HepG2 (cell line): Measurements from ENCODE around the gene CLASP1. TPM values are rescaled to one million over a fixed set of nuclear protein-coding genes. Genes with fewer than 3 reads are reported as not detected.

ENCODE experiments used
- ATAC-seq: fragments of 200-7000 bp; cut with Tn5 transposase; 3 replicates; pipeline ENCODE4 v1.9.1; 2020; ENCODE audit warnings: mild to moderate bottlenecking, moderate library complexity
- BruUV-seq: library from RNA; stranded (reverse); fragments of 400-500 nt; replicated peaks from 2 replicates; lab custom pipeline; 2021; lab: Mats Ljungman, UMichigan
- CTCF ChIA-PET: fragments of 300-600 bp; formaldehyde crosslinking; extraction: SDS; loops from one replicate; lab custom pipeline; 2021; ENCODE audit warnings: low total read pairs, inconsistent platforms, low intra/inter-chr PET ratio; lab: Yijun Ruan, JAX
- POLR2A ChIA-PET: fragments of 350-600 bp; sonication (Branson Sonifier 250); formaldehyde crosslinking; loops from one replicate; lab custom pipeline; 2020; ENCODE audit warnings: antibody characterized with exemption, inconsistent platforms; lab: Yijun Ruan, JAX
- DNase-seq: peaks from one replicate; pipeline ENCODE4 v3.0.0-alpha.2; 2015; ENCODE audit warnings: low spot score
- FAIRE-seq: peaks from 3 replicates; lab custom pipeline; 2011; peaks lifted over from hg19 to GRCh38; lab: Jason Lieb, UNC
- H2AFZ ChIP-seq: one replicate; pipeline ENCODE4 v1.6.1; 2011; ENCODE audit warnings: low read length, inconsistent platforms
- H3K27ac ChIP-seq: fragments of 300-600 bp; 3 replicates; pipeline ENCODE4 v1.8.0; 2011; ENCODE audit warnings: mixed run types, mild to moderate bottlenecking, mixed read lengths, low read length, inconsistent platforms; ENCODE audit not compliant: insufficient read depth; ENCODE audit errors: extremely low read length
- H3K27me3 ChIP-seq, 2 experiments: fragments of 200-600 bp in 1 of 2; 2 replicates in 1 of 2; 3 replicates in 1 of 2; pipeline versions ENCODE4 v1.6.0 to v1.8.0; 2011; ENCODE audit warnings: low read length in 2 of 2, mild to moderate bottlenecking in 2 of 2, moderate library complexity in 2 of 2, inconsistent platforms in 1 of 2; ENCODE audit not compliant: insufficient read depth in 2 of 2, control insufficient read depth in 1 of 2
- H3K36me3 ChIP-seq, 2 experiments: fragments of 200-600 bp in 1 of 2; replicated peaks in 1 of 2; 2 replicates in 1 of 2; 3 replicates in 1 of 2; pipeline versions ENCODE4 v1.5.1 to v1.8.0; 2011; ENCODE audit warnings: low read length in 2 of 2, inconsistent platforms in 1 of 2; ENCODE audit not compliant: insufficient read depth in 2 of 2, control insufficient read depth in 1 of 2
- H3K4me1 ChIP-seq: 2 replicates; pipeline ENCODE4 v1.5.1; 2012; ENCODE audit warnings: low read length, inconsistent platforms; ENCODE audit not compliant: insufficient read depth
- H3K4me2 ChIP-seq: 2 replicates; pipeline ENCODE4 v1.6.0; 2011; ENCODE audit warnings: low read depth, low read length, inconsistent platforms
- H3K4me3 ChIP-seq, 3 experiments: fragments of 200-600 bp in 1 of 3; sonication (generic), shearing (Covaris generic) in 1 of 3; replicated peaks in 1 of 3; 2 replicates each; pipeline ENCODE4 v1.5.1; 2011 to 2016; ENCODE audit warnings: low read length in 3 of 3, inconsistent platforms in 2 of 3, low read depth in 2 of 3, mild to moderate bottlenecking in 2 of 3, control low read depth in 1 of 3, mixed read lengths in 1 of 3; ENCODE audit not compliant: insufficient read depth in 1 of 3
- H3K79me2 ChIP-seq: one replicate; pipeline ENCODE4 v1.6.1; 2011; ENCODE audit warnings: low read length, inconsistent platforms; ENCODE audit not compliant: insufficient read depth
- H3K9ac ChIP-seq: 2 replicates; pipeline ENCODE4 v1.6.0; 2011; ENCODE audit warnings: mild to moderate bottlenecking, low read depth, low read length, inconsistent platforms; ENCODE audit not compliant: insufficient read depth
- H3K9me3 ChIP-seq: 2 replicates; pipeline ENCODE4 v1.5.1; 2012; ENCODE audit warnings: mild to moderate bottlenecking, low read length
- H4K20me1 ChIP-seq: 2 replicates; pipeline ENCODE4 v1.6.0; 2011; ENCODE audit warnings: inconsistent platforms, mild to moderate bottlenecking, low read length, moderate library complexity; ENCODE audit not compliant: insufficient read depth
- JUN ChIP-seq: sonication (generic); formaldehyde crosslinking; IDR thresholded peaks from 2 replicates; pipeline ENCODE4 v1.4.0; 2020; ENCODE audit warnings: mild to moderate bottlenecking, missing genetic modification reagents
- SYNCRIP ChIP-seq: fragments of 200-400 bp; formaldehyde crosslinking; IDR thresholded peaks from 2 replicates; pipeline ENCODE4 v1.6.1; 2018; ENCODE audit warnings: mild to moderate bottlenecking, low read depth, low read length; ENCODE audit not compliant: insufficient read depth
- TARDBP ChIP-seq: sonication (generic); formaldehyde crosslinking; IDR thresholded peaks from 2 replicates; pipeline ENCODE4 v1.8.0; 2022; ENCODE audit warnings: mild to moderate bottlenecking, missing genetic modification reagents
- ZBTB20 ChIP-seq: sonication (generic); formaldehyde crosslinking; IDR thresholded peaks from 2 replicates; pipeline ENCODE4 v1.8.1; 2023; ENCODE audit warnings: missing genetic modification reagents, low read depth, mild to moderate bottlenecking, borderline replicate concordance
- ZFP90 ChIP-seq: sonication (generic); formaldehyde crosslinking; IDR thresholded peaks from 2 replicates; pipeline ENCODE4 v1.8.0; 2022; ENCODE audit warnings: missing genetic modification reagents, mild to moderate bottlenecking, inconsistent platforms, borderline replicate concordance
- ZNF883 ChIP-seq: sonication (generic); formaldehyde crosslinking; IDR thresholded peaks from 2 replicates; pipeline ENCODE4 v1.5.1; 2020; ENCODE audit warnings: mild to moderate bottlenecking, missing genetic modification reagents; ENCODE audit errors: not compliant biosample characterization
- in situ Hi-C: cut with HindIII; loops from 2 replicates; pipeline ENCODE4 v1.10.0; 2017; ENCODE audit warnings: low pct_unique_long_range_greater_than_20kb; ENCODE audit not compliant: extremely low pct_ligation_motif_present
- intact Hi-C: fragments of 100-400 bp; cut with micrococcal nuclease; formaldehyde crosslinking; loops from one replicate; pipeline ENCODE4 v1.10.0; 2022; ENCODE audit not compliant: unreplicated experiment
- polyA plus RNA-seq, 8 experiments: library from polyadenylated mRNA; depleted of rRNA in 3 of 8; stranded (reverse) in 7 of 8; unstranded in 1 of 8; fragments of >200 nt; fragmentation: Illumina TruSeq in 4 of 8; extraction: Trizol in 4 of 8; gene quantifications; 2 replicates each; pipeline versions ENCODE4 v1.2.1 to v1.2.3, GENCODE V29; 2011 to 2016; ENCODE audit warnings: low read depth in 4 of 8, missing spikeins in 1 of 8, mixed read lengths in 1 of 8; ENCODE audit not compliant: insufficient read depth in 1 of 8
- total RNA-seq, 5 experiments: library from RNA; depleted of rRNA; stranded (reverse); fragments of >200 nt; fragmentation: Illumina TruSeq; extraction: Trizol; gene quantifications; 2 replicates each; pipeline ENCODE4 v1.2.3, GENCODE V29; 2016; ENCODE audit warnings: low read depth in 1 of 5
- TF ChIP-seq, protein P1 (sequence below): sonication (generic); formaldehyde crosslinking; IDR thresholded peaks from 2 replicates; pipeline ENCODE4 v1.4.0; 2020; ENCODE audit warnings: missing genetic modification reagents
- TF ChIP-seq, protein P2 (sequence below): fragments of 450-650 bp; IDR thresholded peaks from 2 replicates; pipeline ENCODE4 v1.6.1; 2017; ENCODE audit warnings: mild to moderate bottlenecking
- TF ChIP-seq, protein P3 (sequence below): sonication (generic); formaldehyde crosslinking; IDR thresholded peaks from 2 replicates; pipeline ENCODE4 v1.5.0; 2020; ENCODE audit warnings: mild to moderate bottlenecking, missing genetic modification reagents
- TF ChIP-seq, protein P4 (sequence below): sonication (generic); formaldehyde crosslinking; IDR thresholded peaks from one replicate; pipeline ENCODE4 v1.5.1; 2020; ENCODE audit warnings: mild to moderate bottlenecking, missing genetic modification reagents; ENCODE audit errors: not compliant biosample characterization

CLASP1 gene
- total and polyA plus RNA-seq, 2 of the 13 experiments (the other 11 are each of a cell fraction or from before 2014, with no cell fraction given): 11.7 to 47.9 TPM

DNA sequence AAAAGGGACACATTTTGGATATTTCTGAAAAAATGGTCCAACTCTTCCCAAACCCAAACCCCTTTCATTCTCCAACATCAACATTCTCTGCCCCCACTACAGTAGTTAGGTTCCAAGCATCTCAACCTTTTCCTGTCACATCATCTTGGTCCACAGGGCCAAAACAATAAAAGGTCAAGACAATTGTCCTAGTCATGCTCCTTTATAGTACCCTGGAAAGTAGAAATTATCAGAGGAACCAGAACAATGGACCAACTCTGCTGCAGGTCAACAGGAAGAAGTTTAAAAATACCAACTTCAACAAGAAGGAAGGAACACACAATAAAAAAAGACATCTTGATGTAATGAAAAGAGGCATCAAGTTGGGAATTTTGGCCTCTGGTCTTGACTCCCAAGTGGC, 36.1 kb downstream of the CLASP1 start:
- in situ Hi-C loops: no loop called here
- no peak overlapping the region for H3K4me3 ChIP-seq
- no peaks in the 10 kb centered on the region for H3K27me3 ChIP-seq
- ChIA-PET POLR2A (no interaction called here), CTCF (no interaction called here)
- intact Hi-C loops: no loop called here
- H3K9ac ChIP-seq: no peak overlapping the region
- peaks cover 16% of the 10 kb centered on the region for H3K4me1 ChIP-seq
- no peaks in the 10 kb centered on the region for H3K9me3 ChIP-seq
- no peak for DNase-seq
- BruUV-seq: no TSS peak
- H2AFZ ChIP-seq: no peak overlapping the region
- FAIRE-seq: no peak
- H3K27ac ChIP-seq: no peak overlapping the region
- no peak for ATAC-seq
- H4K20me1 ChIP-seq: peaks cover 8% of the 10 kb centered on the region; the same call in 1 of the 2 replicates
- no peak overlapping the region for H3K4me2 ChIP-seq
- H3K79me2 ChIP-seq: peaks cover 57% of the 10 kb centered on the region
- H3K36me3 ChIP-seq: peaks cover 0 to 8% of the 10 kb centered on the region in 2 experiments; a peak in 2 of 5 replicates
- TF ChIP-seq ZFP90 (no peak), ZNF883 (CRISPR knock-in tag) (no peak), ZBTB20 (no peak), TARDBP (no peak), SYNCRIP (no peak), JUN (CRISPR knock-in tag) (no peak)
- TF ChIP-seq, protein P1, sequence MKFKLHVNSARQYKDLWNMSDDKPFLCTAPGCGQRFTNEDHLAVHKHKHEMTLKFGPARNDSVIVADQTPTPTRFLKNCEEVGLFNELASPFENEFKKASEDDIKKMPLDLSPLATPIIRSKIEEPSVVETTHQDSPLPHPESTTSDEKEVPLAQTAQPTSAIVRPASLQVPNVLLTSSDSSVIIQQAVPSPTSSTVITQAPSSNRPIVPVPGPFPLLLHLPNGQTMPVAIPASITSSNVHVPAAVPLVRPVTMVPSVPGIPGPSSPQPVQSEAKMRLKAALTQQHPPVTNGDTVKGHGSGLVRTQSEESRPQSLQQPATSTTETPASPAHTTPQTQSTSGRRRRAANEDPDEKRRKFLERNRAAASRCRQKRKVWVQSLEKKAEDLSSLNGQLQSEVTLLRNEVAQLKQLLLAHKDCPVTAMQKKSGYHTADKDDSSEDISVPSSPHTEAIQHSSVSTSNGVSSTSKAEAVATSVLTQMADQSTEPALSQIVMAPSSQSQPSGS (CRISPR knock-in tag): no peak
- TF ChIP-seq, protein P2, sequence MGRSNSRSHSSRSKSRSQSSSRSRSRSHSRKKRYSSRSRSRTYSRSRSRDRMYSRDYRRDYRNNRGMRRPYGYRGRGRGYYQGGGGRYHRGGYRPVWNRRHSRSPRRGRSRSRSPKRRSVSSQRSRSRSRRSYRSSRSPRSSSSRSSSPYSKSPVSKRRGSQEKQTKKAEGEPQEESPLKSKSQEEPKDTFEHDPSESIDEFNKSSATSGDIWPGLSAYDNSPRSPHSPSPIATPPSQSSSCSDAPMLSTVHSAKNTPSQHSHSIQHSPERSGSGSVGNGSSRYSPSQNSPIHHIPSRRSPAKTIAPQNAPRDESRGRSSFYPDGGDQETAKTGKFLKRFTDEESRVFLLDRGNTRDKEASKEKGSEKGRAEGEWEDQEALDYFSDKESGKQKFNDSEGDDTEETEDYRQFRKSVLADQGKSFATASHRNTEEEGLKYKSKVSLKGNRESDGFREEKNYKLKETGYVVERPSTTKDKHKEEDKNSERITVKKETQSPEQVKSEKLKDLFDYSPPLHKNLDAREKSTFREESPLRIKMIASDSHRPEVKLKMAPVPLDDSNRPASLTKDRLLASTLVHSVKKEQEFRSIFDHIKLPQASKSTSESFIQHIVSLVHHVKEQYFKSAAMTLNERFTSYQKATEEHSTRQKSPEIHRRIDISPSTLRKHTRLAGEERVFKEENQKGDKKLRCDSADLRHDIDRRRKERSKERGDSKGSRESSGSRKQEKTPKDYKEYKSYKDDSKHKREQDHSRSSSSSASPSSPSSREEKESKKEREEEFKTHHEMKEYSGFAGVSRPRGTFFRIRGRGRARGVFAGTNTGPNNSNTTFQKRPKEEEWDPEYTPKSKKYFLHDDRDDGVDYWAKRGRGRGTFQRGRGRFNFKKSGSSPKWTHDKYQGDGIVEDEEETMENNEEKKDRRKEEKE: no peak
- TF ChIP-seq, protein P3, sequence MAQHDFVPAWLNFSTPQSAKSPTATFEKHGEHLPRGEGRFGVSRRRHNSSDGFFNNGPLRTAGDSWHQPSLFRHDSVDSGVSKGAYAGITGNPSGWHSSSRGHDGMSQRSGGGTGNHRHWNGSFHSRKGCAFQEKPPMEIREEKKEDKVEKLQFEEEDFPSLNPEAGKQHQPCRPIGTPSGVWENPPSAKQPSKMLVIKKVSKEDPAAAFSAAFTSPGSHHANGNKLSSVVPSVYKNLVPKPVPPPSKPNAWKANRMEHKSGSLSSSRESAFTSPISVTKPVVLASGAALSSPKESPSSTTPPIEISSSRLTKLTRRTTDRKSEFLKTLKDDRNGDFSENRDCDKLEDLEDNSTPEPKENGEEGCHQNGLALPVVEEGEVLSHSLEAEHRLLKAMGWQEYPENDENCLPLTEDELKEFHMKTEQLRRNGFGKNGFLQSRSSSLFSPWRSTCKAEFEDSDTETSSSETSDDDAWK (CRISPR knock-in tag): no peak
- TF ChIP-seq, protein P4, sequence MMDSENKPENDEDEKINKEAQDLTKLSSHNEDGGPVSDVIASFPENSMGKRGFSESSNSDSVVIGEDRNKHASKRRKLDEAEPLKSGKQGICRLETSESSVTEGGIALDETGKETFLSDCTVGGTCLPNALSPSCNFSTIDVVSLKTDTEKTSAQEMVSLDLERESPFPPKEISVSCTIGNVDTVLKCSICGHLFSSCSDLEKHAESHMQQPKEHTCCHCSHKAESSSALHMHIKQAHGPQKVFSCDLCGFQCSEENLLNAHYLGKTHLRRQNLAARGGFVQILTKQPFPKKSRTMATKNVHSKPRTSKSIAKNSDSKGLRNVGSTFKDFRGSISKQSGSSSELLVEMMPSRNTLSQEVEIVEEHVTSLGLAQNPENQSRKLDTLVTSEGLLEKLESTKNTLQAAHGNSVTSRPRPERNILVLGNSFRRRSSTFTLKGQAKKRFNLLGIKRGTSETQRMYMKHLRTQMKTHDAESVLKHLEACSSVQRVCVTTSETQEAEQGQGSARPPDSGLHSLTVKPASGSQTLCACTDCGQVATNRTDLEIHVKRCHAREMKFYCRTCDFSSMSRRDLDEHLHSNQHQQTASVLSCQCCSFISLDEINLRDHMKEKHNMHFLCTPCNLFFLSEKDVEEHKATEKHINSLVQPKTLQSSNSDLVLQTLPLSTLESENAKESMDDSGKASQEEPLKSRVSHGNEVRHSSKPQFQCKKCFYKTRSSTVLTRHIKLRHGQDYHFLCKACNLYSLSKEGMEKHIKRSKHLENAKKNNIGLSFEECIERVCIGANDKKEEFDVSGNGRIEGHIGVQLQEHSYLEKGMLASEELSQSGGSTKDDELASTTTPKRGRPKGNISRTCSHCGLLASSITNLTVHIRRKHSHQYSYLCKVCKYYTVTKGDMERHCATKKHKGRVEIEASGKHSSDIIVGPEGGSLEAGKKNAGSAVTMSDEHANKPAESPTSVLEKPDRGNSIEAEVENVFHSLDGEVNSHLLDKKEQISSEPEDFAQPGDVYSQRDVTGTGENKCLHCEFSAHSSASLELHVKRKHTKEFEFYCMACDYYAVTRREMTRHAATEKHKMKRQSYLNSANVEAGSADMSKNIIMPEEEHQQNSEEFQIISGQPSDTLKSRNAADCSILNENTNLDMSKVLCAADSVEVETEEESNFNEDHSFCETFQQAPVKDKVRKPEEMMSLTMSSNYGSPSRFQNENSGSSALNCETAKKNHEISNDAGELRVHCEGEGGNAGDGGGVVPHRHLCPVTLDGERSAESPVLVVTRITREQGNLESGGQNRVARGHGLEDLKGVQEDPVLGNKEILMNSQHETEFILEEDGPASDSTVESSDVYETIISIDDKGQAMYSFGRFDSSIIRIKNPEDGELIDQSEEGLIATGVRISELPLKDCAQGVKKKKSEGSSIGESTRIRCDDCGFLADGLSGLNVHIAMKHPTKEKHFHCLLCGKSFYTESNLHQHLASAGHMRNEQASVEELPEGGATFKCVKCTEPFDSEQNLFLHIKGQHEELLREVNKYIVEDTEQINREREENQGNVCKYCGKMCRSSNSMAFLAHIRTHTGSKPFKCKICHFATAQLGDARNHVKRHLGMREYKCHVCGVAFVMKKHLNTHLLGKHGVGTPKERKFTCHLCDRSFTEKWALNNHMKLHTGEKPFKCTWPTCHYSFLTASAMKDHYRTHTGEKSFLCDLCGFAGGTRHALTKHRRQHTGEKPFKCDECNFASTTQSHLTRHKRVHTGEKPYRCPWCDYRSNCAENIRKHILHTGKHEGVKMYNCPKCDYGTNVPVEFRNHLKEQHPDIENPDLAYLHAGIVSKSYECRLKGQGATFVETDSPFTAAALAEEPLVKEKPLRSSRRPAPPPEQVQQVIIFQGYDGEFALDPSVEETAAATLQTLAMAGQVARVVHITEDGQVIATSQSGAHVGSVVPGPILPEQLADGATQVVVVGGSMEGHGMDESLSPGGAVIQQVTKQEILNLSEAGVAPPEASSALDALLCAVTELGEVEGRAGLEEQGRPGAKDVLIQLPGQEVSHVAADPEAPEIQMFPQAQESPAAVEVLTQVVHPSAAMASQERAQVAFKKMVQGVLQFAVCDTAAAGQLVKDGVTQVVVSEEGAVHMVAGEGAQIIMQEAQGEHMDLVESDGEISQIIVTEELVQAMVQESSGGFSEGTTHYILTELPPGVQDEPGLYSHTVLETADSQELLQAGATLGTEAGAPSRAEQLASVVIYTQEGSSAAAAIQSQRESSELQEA (CRISPR knock-in tag): no peak
